Liver (tissue), 3 donors: ENCODE measurements around the gene FRMD7.

Experiments
- ATF3 ChIP-seq: IDR thresholded peaks from 2 replicates; pipeline ENCODE4 v1.6.1; 2016; ENCODE audit warnings: antibody characterized with exemption
- CTCF ChIP-seq: fragments of 150-350 bp; IDR thresholded peaks from 2 replicates; pipeline ENCODE4 v1.5.1; 2017; ENCODE audit warnings: improper control_type of control experiment, low read depth, low read length; ENCODE audit not compliant: missing input control
- HNF4A ChIP-seq, 2 donors: conservative IDR thresholded peaks; 2 replicates each; pipeline ENCODE4 v1.6.1; 2016; ENCODE audit warnings: antibody characterized with exemption in 2 of 2, mild to moderate bottlenecking in 2 of 2
- JUND ChIP-seq, 2 donors: IDR thresholded peaks; 2 replicates each; pipeline ENCODE4 v1.6.1; 2016; ENCODE audit warnings: antibody characterized with exemption in 2 of 2
- MAX ChIP-seq: IDR thresholded peaks from 2 replicates; pipeline ENCODE4 v1.6.1; 2016; ENCODE audit warnings: antibody characterized with exemption
- NR2F2 ChIP-seq: IDR thresholded peaks from 2 replicates; pipeline ENCODE4 v1.6.1; 2016; ENCODE audit warnings: antibody characterized with exemption
- RAD21 ChIP-seq, 2 donors: IDR thresholded peaks; 2 replicates each; pipeline ENCODE4 v1.6.1; 2016; ENCODE audit warnings: antibody characterized with exemption in 2 of 2, mild to moderate bottlenecking in 2 of 2
- REST ChIP-seq: IDR thresholded peaks from 2 replicates; pipeline ENCODE4 v1.6.1; 2016; ENCODE audit warnings: antibody characterized with exemption, mild to moderate bottlenecking
- RXRA ChIP-seq, 2 donors: IDR thresholded peaks; 2 replicates each; pipeline ENCODE4 v1.6.1; 2017 to 2018; ENCODE audit warnings: antibody characterized with exemption in 2 of 2, mild to moderate bottlenecking in 1 of 2
- SP1 ChIP-seq: IDR thresholded peaks from 2 replicates; pipeline ENCODE4 v1.6.1; 2018; ENCODE audit warnings: antibody characterized with exemption, mild to moderate bottlenecking
- TAF1 ChIP-seq: conservative IDR thresholded peaks from 2 replicates; pipeline ENCODE4 v1.6.1; 2016; ENCODE audit warnings: antibody characterized with exemption, mild to moderate bottlenecking
- YY1 ChIP-seq: IDR thresholded peaks from 2 replicates; pipeline ENCODE4 v1.6.1; 2016; ENCODE audit warnings: antibody characterized with exemption, mild to moderate bottlenecking
- ZBTB33 ChIP-seq: IDR thresholded peaks from 2 replicates; pipeline ENCODE4 v1.6.1; 2016; ENCODE audit warnings: antibody characterized with exemption
- donor health status: healthy.
- donor health status: healthy.

- no peak for TF ChIP-seq ZBTB33
- TF ChIP-seq YY1 = no peak
- TF ChIP-seq CTCF = no peak
- TF ChIP-seq TAF1 = no peak
- TF ChIP-seq MAX = no peak
- no peak for TF ChIP-seq JUND (IDR thresholded peaks at IDR 0.05)
- TF ChIP-seq RAD21 (IDR thresholded peaks at IDR 0.05) = no peak
- no peak for TF ChIP-seq REST
- no peak for TF ChIP-seq HNF4A (conservative IDR thresholded peaks at IDR 0.05)
- TF ChIP-seq SP1 = no peak
- no peak for TF ChIP-seq ATF3
- no peak for TF ChIP-seq NR2F2
- no peak for TF ChIP-seq RXRA (IDR thresholded peaks at IDR 0.05)
These were observed 26.0 kb downstream of the FRMD7 start for GRCh38 chrX:132101799-132102198.
